ENCODE results near the gene CHD1L.

DNA sequence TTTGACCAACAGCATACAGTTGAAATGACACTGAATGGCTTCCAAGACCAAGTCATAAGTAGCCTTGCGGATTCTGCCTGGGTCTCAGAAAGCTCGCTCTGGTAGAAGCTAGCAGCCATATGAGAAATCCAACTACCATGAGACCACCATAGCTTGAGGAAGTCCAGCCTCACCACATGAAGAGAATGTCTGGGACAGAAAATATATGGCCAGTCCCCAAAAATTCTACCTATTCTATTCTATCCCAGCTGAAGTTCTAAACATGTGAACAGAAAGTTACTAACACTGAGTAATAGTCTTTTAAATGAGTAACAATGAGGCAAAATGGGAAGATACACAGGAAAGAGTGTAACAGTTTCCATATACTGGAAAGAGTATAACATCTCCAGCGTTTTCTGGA is 26.4 kb upstream of the CHD1L start:
- TF ChIP-seq, protein P1, sequence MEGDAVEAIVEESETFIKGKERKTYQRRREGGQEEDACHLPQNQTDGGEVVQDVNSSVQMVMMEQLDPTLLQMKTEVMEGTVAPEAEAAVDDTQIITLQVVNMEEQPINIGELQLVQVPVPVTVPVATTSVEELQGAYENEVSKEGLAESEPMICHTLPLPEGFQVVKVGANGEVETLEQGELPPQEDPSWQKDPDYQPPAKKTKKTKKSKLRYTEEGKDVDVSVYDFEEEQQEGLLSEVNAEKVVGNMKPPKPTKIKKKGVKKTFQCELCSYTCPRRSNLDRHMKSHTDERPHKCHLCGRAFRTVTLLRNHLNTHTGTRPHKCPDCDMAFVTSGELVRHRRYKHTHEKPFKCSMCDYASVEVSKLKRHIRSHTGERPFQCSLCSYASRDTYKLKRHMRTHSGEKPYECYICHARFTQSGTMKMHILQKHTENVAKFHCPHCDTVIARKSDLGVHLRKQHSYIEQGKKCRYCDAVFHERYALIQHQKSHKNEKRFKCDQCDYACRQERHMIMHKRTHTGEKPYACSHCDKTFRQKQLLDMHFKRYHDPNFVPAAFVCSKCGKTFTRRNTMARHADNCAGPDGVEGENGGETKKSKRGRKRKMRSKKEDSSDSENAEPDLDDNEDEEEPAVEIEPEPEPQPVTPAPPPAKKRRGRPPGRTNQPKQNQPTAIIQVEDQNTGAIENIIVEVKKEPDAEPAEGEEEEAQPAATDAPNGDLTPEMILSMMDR (conservative IDR thresholded peaks at IDR 0.05; ENCODE audit: low read length) = no peak
- TF ChIP-seq EZH2phosphoT487 (IDR thresholded peaks at IDR 0.05; ENCODE audit: borderline replicate concordance) = no peak

Data from Loucy (cell line).